DND-41 (cell line): Measurements from ENCODE around the gene PDCD1LG2.

Experiments used
- ATAC-seq: fragments of 200-7000 bp; cut with Tn5 transposase; 3 replicates; pipeline ENCODE4 v1.9.1; 2021; ENCODE audit warnings: low read depth; ENCODE audit not compliant: insufficient read depth
- DNase-seq: peaks from one replicate; pipeline ENCODE4 v3.0.0-alpha.2; 2020
- H2AFZ ChIP-seq: 2 replicates; pipeline ENCODE4 v1.6.0; 2012; ENCODE audit warnings: low read depth, low read length
- H3K27ac ChIP-seq: 2 replicates; pipeline ENCODE4 v1.5.1; 2012; ENCODE audit warnings: low read length, inconsistent platforms
- H3K27me3 ChIP-seq: fragments of 200-600 bp; sonication (generic); 2 replicates; pipeline ENCODE4 v1.6.0; 2012; ENCODE audit warnings: low read length, mild to moderate bottlenecking, inconsistent platforms; ENCODE audit not compliant: insufficient read depth, poor library complexity
- H3K36me3 ChIP-seq: 2 replicates; pipeline ENCODE4 v1.5.1; 2012; ENCODE audit warnings: low read length, inconsistent platforms; ENCODE audit not compliant: insufficient read depth
- H3K4me1 ChIP-seq: 2 replicates; pipeline ENCODE4 v1.5.1; 2012; ENCODE audit warnings: mild to moderate bottlenecking, low read length; ENCODE audit not compliant: insufficient read depth
- H3K4me2 ChIP-seq: 2 replicates; pipeline ENCODE4 v1.6.0; 2012; ENCODE audit warnings: mild to moderate bottlenecking, moderate library complexity, low read length, inconsistent platforms; ENCODE audit not compliant: insufficient read depth
- H3K4me3 ChIP-seq, 2 experiments: fragments of 200-600 bp in 1 of 2; shearing (Covaris generic) in 1 of 2; 2 replicates each; pipeline ENCODE4 v1.5.1; 2012 to 2016; ENCODE audit warnings: inconsistent platforms in 2 of 2, low read length in 2 of 2, mild to moderate bottlenecking in 2 of 2, low read depth in 1 of 2, moderate library complexity in 1 of 2
- H3K79me2 ChIP-seq: 2 replicates; pipeline ENCODE4 v1.6.0; 2012; ENCODE audit warnings: low read length, inconsistent platforms; ENCODE audit not compliant: insufficient read depth
- H3K9ac ChIP-seq: 2 replicates; pipeline ENCODE4 v1.6.0; 2012; ENCODE audit warnings: low read depth, mild to moderate bottlenecking, inconsistent platforms, low read length, moderate library complexity
- H3K9me3 ChIP-seq: 2 replicates; pipeline ENCODE4 v1.5.1; 2012; ENCODE audit warnings: low read length, moderate library complexity, mild to moderate bottlenecking, inconsistent platforms; ENCODE audit not compliant: insufficient read depth, severe bottlenecking
- H4K20me1 ChIP-seq: 2 replicates; pipeline ENCODE4 v1.6.0; 2012; ENCODE audit warnings: low read length; ENCODE audit not compliant: insufficient read depth
- CTCF ChIP-seq: IDR thresholded peaks from 2 replicates; pipeline ENCODE4 v1.5.1; 2012; ENCODE audit warnings: borderline replicate concordance, low read length, moderate library complexity, mild to moderate bottlenecking; ENCODE audit not compliant: poor library complexity, severe bottlenecking; ENCODE audit errors: extremely low read depth
- EZH2 ChIP-seq: IDR thresholded peaks from 3 replicates; pipeline ENCODE4 v1.6.1; 2012; ENCODE audit warnings: borderline replicate concordance, low read depth, mild to moderate bottlenecking, moderate library complexity, low read length, inconsistent platforms; ENCODE audit not compliant: severe bottlenecking

PDCD1LG2 gene

GRCh38 chr9:5620494-5620893, 110.2 kb downstream of the PDCD1LG2 start:
- Histone ChIP-seq H3K79me2 (peaks cover 39% of the 10 kb centered on the region), H3K4me1 (no peaks in the 10 kb centered on the region; the same call in 1 of the 2 replicates)
- DNase-seq = no peak

More at GRCh38 chr9:5620494-5620893, 110.2 kb downstream of the PDCD1LG2 start:
- H3K9me3 ChIP-seq = no peaks in the 10 kb centered on the region
- TF ChIP-seq CTCF = no peak
- TF ChIP-seq EZH2 = no peak
- no peak overlapping the region for H3K4me3 ChIP-seq
- no peak for ATAC-seq
- H2AFZ ChIP-seq = no peak overlapping the region
- no peak overlapping the region for H3K4me2 ChIP-seq
- no peak overlapping the region for H3K9ac ChIP-seq
- H3K27me3 ChIP-seq = no peaks in the 10 kb centered on the region
- H3K36me3 ChIP-seq = no peaks in the 10 kb centered on the region
- no peak overlapping the region for H3K27ac ChIP-seq
- no peaks in the 10 kb centered on the region for H4K20me1 ChIP-seq
